Measurements from ENCODE around the gene ARHGEF17.
A peak's percentile ranks its signal among the peaks of the same experiment; 100 is the strongest.

The ARHGEF17 gene

GRCh38 chr11:73331138-73331916 is 23.3 kb downstream of the ARHGEF17 start:
- DNase-seq (ENCODE audit: low spot score), result no peak

- DNase-seq (ENCODE audit: low spot score), result no peak
Measured at GRCh38 chr11:73333173-73333572, 25.1 kb downstream of the ARHGEF17 start.

GRCh38 chr11:73333640-73334383 is 25.7 kb downstream of the ARHGEF17 start:
- no peak for DNase-seq (ENCODE audit: low spot score)

- no peak for DNase-seq (ENCODE audit: low spot score)
Measured at GRCh38 chr11:73334384-73335203, 26.5 kb downstream of the ARHGEF17 start.

- DNase-seq (ENCODE audit: low spot score), result peak; percentile 76
Measured at GRCh38 chr11:73335204-73335923, 27.3 kb downstream of the ARHGEF17 start.

GRCh38 chr11:73337846-73338245 is 29.8 kb downstream of the ARHGEF17 start:
- DNase-seq (ENCODE audit: low spot score), result no peak

GRCh38 chr11:73338279-73338678 is 30.2 kb downstream of the ARHGEF17 start:
- DNase-seq (ENCODE audit: low spot score), result no peak

GRCh38 chr11:73340164-73340563 is 32.1 kb downstream of the ARHGEF17 start:
- DNase-seq (ENCODE audit: low spot score), result no peak

GRCh38 chr11:73342633-73343032 is 34.6 kb downstream of the ARHGEF17 start:
- DNase-seq (ENCODE audit: low spot score), result no peak

- no peak for DNase-seq (ENCODE audit: low spot score)
Measured at GRCh38 chr11:73343076-73343873, 35.2 kb downstream of the ARHGEF17 start.

- no peak for DNase-seq (ENCODE audit: low spot score)
Measured at GRCh38 chr11:73344191-73344607, 36.1 kb downstream of the ARHGEF17 start.

- DNase-seq (ENCODE audit: low spot score), result no peak
Measured at GRCh38 chr11:73345481-73346160, 37.5 kb downstream of the ARHGEF17 start.

- DNase-seq (ENCODE audit: low spot score), result no peak
Measured at GRCh38 chr11:73346186-73346935, 38.3 kb downstream of the ARHGEF17 start.

- DNase-seq (ENCODE audit: low spot score), result no peak
Measured at GRCh38 chr11:73347067-73347466, 39.0 kb downstream of the ARHGEF17 start.

- no peak for DNase-seq (ENCODE audit: low spot score)
Measured at GRCh38 chr11:73348838-73349237, 40.8 kb downstream of the ARHGEF17 start.

GRCh38 chr11:73349633-73350032 is 41.6 kb downstream of the ARHGEF17 start:
- DNase-seq (ENCODE audit: low spot score), result no peak

GRCh38 chr11:73350908-73351636 is 43.0 kb downstream of the ARHGEF17 start:
- DNase-seq (ENCODE audit: low spot score), result peak; percentile 55

- peak; percentile 46 for DNase-seq (ENCODE audit: low spot score)
Measured at GRCh38 chr11:73353422-73353821, 45.3 kb downstream of the ARHGEF17 start.

- no peak for DNase-seq (ENCODE audit: low spot score)
Measured at GRCh38 chr11:73355109-73355508, 47.0 kb downstream of the ARHGEF17 start.

All from activated CD4-positive, alpha-beta T cell treated with anti-CD3 and anti-CD28 coated beads, Interleukin-2, Interleukin-4, amounts not matched to agents 100 ng/mL and 50 ng/mL, durations not matched to agents 16 hours and 8 hours (primary cell).